Tibial nerve (tissue), 4 donors: ENCODE results near the gene LEFTY1.

Experiments
- EP300 ChIP-seq, 2 donors: sonication (generic); formaldehyde crosslinking; IDR thresholded peaks; one replicate each; pipeline ENCODE4 v1.6.1; 2017; ENCODE audit warnings: antibody characterized with exemption in 2 of 2, mild to moderate bottlenecking in 1 of 2
- TF ChIP-seq, protein P1 (sequence below), 5 experiments: fragments of 200-600 bp in 3 of 5; fragments of 450-650 bp in 2 of 5; sonication (generic) in 3 of 5; IDR thresholded peaks; one replicate each; pipeline ENCODE4 v1.5.1; 2016 to 2019; ENCODE audit warnings: antibody characterized with exemption in 5 of 5, mild to moderate bottlenecking in 3 of 5, moderate library complexity in 2 of 5

DNA sequence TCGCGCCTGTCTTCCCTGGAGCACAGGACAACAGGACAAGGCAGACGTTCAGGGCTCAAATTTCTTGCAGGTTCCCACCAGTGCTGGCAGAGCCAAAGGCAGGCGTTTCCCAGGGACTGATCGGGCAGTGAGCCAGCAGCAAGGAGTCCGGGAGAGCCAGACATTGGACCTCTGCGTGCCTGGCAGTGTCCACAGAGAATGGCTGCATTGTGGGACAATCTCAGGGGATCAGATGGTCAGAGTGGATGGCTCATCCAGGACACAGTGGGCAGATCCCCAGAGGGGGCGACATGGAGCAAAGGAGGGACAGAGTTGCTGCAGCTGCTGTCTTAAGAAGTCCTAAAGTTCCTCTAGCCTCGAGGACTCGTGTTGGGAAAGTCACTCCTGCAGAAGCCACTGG is 11.4 kb downstream of the LEFTY1 start:
- TF ChIP-seq, protein P1, sequence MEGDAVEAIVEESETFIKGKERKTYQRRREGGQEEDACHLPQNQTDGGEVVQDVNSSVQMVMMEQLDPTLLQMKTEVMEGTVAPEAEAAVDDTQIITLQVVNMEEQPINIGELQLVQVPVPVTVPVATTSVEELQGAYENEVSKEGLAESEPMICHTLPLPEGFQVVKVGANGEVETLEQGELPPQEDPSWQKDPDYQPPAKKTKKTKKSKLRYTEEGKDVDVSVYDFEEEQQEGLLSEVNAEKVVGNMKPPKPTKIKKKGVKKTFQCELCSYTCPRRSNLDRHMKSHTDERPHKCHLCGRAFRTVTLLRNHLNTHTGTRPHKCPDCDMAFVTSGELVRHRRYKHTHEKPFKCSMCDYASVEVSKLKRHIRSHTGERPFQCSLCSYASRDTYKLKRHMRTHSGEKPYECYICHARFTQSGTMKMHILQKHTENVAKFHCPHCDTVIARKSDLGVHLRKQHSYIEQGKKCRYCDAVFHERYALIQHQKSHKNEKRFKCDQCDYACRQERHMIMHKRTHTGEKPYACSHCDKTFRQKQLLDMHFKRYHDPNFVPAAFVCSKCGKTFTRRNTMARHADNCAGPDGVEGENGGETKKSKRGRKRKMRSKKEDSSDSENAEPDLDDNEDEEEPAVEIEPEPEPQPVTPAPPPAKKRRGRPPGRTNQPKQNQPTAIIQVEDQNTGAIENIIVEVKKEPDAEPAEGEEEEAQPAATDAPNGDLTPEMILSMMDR (IDR thresholded peaks at IDR 0.05), result peak in 3 of 5 experiments; percentile 20 to 37 (median 28)
- TF ChIP-seq EP300 (IDR thresholded peaks at IDR 0.05), result no peak
